DOHH2 (cell line): Measurements from ENCODE around the gene TBXA2R.

Experiments
- EZH2phosphoT487 ChIP-seq: fragments of 200-600 bp; sonication (generic); IDR thresholded peaks from 2 replicates; pipeline ENCODE4 v1.6.1; 2017; ENCODE audit warnings: borderline replicate concordance, mild to moderate bottlenecking, antibody characterized with exemption, low read length, moderate library complexity, mixed read lengths
- TF ChIP-seq, protein P1 (sequence below): fragments of 200-600 bp; sonication (generic); IDR thresholded peaks from one replicate; pipeline ENCODE4 v1.5.1; 2014; ENCODE audit warnings: antibody characterized with exemption, mild to moderate bottlenecking, low read depth, low read length; ENCODE audit not compliant: poor library complexity, severe bottlenecking

DNA sequence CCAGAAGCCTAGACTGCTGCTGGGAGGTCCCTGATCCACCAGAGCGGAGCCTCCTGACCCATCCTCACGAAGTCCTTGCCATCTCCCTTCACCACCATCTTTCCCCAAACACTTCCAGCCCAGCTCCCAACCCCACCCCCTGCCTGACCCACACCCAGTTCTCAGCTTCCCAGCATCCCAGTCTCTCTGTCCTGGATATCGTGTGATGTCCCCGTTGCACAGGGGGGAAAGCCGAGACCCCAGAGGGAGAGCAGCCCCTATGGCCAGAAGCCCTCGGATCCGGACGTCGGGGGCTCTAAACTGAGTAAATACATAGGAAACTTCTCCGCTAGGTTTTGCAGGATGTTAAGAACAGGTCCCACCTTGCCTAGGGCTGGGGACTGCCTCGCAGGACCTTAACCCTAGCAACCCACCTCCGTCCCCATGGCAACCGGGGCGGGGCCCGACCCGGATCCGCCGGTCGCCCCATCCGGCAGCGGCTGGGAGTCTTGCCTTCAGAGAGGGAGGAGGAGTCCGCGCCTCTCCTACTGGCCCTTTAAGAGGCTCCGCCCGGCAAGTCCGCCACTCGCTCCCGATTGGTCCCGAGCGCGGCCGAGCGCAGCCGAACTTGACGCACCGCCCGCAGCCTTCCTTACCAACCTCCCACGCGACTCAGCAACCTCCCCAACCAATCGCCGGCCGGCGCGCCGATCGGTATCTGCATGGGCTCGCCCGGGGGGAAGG is 34.4 kb downstream of the TBXA2R start:
- TF ChIP-seq, protein P1, sequence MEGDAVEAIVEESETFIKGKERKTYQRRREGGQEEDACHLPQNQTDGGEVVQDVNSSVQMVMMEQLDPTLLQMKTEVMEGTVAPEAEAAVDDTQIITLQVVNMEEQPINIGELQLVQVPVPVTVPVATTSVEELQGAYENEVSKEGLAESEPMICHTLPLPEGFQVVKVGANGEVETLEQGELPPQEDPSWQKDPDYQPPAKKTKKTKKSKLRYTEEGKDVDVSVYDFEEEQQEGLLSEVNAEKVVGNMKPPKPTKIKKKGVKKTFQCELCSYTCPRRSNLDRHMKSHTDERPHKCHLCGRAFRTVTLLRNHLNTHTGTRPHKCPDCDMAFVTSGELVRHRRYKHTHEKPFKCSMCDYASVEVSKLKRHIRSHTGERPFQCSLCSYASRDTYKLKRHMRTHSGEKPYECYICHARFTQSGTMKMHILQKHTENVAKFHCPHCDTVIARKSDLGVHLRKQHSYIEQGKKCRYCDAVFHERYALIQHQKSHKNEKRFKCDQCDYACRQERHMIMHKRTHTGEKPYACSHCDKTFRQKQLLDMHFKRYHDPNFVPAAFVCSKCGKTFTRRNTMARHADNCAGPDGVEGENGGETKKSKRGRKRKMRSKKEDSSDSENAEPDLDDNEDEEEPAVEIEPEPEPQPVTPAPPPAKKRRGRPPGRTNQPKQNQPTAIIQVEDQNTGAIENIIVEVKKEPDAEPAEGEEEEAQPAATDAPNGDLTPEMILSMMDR: no peak
- no peak for TF ChIP-seq EZH2phosphoT487
